Stimulated activated CD4-positive, alpha-beta T cell treated with anti-CD3 and anti-CD28 coated beads, Interleukin-4, amount 100 ng/mL, for 24 hours (primary cell): ENCODE data around the gene ORMDL2.

ENCODE experiments used
- DNase-seq: peaks from one replicate; pipeline ENCODE4 v3.0.0-alpha.2; 2020

Gene ORMDL2

DNA sequence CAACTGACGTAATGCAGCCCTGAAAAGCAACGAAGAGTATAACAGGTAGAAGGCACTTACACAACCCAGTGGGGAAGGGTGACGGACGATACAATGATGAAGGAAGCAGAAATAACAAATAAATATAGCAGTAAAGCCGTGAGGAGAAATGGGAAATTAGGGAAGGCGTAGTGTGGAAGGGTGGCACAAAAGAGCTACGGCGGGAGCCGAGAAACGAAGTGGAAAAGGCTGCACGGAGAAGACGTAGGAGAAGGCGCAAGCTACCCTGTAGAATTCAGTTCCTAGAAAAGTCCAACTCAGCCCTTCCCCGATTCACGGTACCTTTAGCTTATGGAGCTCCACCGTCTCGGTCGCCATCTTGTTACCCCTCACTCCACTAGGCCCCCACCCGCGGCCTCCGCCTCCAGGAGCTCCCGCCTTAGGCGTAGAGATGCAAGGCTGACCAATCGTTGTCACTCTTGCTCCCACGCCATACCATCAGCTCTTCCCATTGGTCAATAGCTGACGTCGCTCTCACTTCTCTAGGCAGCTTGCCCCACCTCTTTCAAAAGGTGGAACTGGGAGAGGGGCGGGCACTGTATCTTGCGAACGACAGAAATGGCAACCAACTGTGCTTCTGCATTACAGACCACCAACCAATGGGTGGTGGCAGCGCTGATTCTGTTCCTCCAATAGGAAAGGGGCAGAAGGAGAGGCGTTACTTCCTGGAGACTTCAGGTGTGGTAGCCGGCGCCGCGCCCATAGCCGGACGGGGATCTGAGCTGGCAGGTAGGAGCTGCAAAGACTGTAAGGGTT, at the start of gene ORMDL2, which contains the start of gene SARNP:
TSS of gene ORMDL2 (plus strand) at position 697 of the 795 bp plus-strand sequence. CDS start 959 bp downstream, outside the sequence.
TSS of gene SARNP (minus strand) at position 380 of the 795 bp plus-strand sequence. CDS start at position 357, 23 bp downstream.
- peak; percentile 98 for DNase-seq

- no peak for DNase-seq
These were observed 46.1 kb upstream of the ORMDL2 start for GRCh38 chr12:55771736-55772135.

DNA sequence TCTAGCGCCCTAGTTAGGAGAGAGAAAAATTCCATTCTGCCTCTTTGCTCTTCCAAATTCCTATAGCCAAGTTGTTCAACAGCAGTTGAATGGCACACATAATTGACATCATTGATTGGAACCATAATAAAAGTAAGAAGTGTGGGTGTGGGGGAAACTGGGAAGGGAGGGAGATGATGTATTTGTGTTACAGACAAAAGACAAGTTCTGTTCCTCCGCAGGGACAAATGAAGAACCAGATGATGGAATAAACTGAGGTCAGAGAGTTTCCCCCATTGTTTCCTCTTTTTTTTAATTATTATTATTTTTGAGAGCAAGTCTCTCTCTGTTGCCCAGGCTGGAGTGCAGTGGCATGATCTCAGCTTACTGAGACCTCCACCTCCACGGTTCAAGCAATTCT, 40.0 kb upstream of the ORMDL2 start:
- DNase-seq = no peak

GRCh38 chr12:55780685-55781084, 37.2 kb upstream of the ORMDL2 start:
- no peak for DNase-seq

DNA sequence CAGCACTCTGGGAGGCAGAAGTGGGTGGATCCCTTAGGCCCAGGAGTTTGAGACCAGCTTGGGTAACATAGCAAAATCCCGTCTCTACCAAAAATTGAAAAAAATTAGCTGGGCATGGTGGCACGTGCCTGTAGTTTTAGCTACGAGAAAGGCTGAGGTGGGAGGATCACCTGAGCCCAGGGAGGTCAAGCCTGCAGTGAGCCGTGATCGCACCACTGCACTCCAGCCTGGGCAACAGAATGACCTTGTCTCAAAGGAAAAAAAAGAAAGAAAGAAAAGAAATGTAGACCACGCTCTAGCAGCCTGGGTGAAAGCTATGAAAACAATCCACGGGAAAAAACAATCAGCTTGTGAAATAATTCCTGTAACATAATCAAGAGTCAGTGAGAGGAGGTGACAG, 29.3 kb upstream of the ORMDL2 start:
- no peak for DNase-seq

DNA sequence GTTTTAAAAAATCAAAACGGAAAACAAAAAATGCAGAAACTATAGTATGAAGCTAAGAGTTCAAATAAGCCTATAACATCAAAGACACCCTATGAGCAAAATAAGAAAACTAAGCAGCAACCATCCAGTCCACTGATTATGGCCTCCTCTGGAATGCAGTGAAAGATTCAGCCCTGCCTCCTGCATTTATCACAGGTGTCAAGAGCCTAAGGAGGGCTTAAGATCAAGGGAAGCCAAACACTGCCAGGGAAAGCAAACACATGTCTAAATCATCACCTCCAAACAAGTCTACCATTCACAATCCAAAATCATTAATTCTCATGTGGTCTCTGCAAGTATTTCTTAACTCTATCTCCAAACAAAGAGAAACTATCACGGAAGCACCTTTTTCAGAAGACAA, 28.7 kb upstream of the ORMDL2 start:
- DNase-seq = no peak

DNA sequence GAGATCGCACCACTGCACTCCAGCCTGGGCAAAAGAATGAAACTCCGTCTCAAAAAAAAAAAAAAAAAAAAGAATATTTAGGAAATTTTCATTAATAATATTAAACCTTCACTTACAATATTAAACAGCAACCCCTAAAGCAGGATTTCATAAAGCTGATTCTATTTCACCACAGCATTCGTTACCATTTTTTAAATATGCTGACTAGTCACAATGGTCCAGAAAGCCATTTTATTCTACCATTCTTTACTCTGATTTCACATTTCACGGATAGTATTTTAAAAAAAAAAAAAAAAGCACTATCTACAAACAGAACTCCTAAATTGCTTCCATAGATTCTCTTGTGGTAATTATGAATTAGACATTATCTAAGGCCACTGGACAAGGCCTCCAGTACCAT, 27.9 kb upstream of the ORMDL2 start:
- DNase-seq = no peak

GRCh38 chr12:55795950-55796349, 21.9 kb upstream of the ORMDL2 start:
- no peak for DNase-seq

DNA sequence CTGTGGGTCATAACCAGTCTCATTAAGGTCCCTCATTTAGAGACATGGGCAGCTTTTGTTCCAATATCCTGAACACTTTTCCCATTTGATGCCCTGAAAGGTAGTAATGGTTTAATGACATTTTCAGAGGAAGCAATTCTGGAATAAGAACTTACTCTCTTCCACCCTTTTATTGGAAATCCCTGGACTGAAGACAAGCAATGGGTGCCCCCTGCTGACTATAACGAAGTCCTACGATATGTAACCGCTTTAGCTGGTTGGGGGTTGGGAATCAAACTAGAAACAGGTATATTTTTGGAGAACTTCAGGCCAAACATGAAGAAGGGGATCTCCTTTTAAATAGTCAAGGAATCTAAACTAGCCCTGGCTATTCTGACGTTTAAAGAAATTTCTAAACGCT, 20.8 kb upstream of the ORMDL2 start:
- DNase-seq = peak; percentile 11

DNA sequence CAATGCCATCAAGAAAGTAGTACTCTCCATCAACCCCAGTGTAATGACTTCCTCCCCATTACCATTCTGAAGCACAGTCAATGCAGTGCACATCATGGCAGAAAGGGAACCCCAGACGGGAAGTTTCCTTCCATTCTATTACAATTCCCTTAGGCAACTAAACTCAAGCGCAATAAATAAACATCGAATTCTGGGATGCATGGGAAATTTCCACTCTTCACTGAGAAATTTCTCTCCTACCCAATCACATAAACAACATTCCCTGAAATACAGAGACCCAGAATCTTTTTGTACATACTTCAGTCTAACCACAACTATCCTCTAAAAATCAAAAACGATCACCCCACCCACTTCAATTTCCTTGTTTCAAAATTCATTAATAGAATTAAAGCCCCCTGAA, 20.3 kb upstream of the ORMDL2 start:
- no peak for DNase-seq

DNA sequence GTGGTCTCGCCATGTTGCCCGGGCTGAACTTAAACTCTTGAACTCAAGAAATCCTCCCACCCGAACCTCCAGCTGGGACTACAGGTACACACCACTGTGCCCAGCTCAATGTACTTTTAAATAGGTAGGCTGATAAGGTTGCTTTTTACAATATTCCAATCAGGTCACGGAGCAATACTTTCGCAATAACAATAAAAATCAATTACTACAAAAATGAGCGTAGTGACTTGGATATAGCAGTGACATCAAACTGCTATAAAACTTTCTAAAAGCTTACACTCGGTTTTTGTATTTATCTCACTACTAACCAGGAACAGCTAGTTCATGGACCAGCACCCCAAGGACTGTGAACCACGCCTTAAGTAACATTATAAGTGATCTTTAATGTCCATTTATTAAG, 10.9 kb upstream of the ORMDL2 start:
- no peak for DNase-seq

GRCh38 chr12:55809274-55809673, 8.6 kb upstream of the ORMDL2 start:
- no peak for DNase-seq

DNA sequence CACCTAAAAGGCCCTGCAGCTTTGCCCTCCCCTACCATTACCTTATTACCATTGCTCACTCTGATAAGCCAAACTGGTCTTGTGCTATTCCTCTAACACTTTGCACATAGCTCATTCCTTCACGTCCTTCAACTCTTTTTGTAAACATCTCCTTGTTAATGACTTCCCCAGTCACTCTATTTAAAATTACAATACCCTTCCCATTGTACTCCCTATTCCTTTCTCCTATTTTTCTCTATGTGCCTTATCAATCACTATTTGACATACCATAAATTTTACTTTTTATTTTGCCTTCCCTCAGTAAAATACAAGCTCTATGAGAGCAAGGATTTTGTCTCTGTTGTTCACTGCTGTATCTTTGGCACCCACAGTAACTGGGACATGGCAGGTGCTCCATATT, 5.8 kb upstream of the ORMDL2 start:
- no peak for DNase-seq

- DNase-seq = no peak
These were observed 3.6 kb upstream of the ORMDL2 start for GRCh38 chr12:55814257-55814656.

GRCh38 chr12:55815473-55815872, 2.4 kb upstream of the ORMDL2 start:
- no peak for DNase-seq

DNA sequence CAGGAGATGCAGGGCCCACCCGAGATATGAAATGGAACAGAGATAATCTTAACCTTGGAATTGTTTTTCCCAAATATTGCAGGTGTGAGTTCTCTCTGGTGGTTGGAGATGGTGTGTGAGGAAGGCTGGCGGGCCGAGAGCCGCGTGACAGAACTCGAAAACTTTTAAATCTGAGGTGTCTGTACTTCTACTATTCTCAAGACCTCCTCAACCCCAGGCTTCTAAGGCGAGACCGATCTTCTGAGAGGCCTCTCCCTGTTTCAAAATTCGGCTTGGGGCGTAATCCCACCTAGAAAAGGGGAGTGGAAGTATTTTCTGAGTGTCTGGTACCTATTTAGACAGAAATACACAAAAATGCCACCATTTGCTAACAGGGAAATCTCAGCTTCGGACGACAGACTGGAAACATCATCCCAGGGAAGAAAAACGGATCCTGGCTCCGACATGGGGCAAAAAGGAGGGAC, 928 bp upstream of the ORMDL2 start:
- DNase-seq = no peak

DNA sequence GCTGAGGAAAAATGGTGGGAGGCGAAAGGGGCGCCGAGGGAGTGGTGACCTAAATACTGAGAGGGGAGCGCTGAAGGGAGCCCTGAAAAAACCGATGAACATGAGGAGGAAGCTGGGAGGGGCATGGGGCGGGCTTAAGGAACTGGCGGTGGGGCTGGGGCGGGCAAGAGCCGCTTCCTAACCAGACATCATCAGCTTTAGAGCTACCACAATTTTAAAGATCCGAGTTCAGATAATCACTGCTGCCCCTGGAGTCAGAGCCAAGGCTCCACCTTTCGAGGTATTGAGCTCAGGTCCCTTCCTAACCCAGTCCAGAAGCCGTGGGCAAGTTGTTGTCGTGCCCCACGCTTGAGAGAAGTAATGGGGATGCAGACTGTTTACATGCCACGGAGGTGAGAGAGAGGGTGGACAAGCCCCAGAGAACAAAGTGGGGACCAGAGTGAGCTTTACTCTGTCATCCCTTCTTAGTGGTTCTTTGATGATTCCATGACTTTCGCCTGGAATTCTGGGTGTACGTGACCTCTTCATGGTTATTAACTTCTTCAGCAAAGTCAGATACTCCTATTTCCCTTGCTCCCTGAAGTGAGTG, 393 bp downstream of the ORMDL2 start:
- no peak for DNase-seq

- no peak for DNase-seq
These were observed 1.0 kb downstream of the ORMDL2 start for GRCh38 chr12:55818886-55819285.

DNA sequence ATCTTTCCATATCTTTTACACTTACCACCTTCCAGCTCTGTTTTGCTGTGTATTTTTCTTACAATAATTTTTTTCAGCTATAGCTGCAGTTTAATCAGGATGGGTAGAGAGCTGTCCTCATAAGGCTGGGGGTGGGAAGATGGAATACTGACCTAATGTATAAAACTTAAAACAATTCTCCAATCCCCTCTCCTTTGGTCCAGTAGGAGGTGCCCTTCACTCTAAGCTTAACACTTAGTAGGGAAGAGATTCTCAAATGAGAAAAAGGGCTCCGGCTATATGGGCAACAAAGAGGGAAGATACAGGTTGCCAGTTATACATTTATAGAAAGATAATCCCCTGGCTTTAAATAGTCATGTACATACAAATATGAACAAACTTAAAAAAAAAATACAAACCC, 2.8 kb downstream of the ORMDL2 start:
- DNase-seq = no peak

DNA sequence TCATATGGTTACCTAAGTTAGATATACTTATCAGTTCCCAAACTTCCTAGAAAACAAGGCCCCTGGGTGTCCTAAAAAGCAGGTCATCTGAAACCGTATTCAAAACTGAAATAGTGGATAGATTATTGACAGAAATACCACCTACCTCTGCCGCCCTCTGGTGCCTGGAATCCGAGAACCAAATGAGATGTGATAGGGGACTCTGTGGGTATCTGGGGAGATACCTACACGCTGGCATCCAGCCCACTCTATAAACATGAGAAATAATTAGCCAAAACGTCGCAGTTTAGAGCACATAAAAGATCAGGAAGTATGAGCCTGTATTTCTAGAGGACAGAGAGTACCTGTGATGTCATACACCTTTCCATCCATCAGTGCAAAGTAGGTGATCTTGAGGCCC, 4.4 kb downstream of the ORMDL2 start:
- DNase-seq = no peak

DNA sequence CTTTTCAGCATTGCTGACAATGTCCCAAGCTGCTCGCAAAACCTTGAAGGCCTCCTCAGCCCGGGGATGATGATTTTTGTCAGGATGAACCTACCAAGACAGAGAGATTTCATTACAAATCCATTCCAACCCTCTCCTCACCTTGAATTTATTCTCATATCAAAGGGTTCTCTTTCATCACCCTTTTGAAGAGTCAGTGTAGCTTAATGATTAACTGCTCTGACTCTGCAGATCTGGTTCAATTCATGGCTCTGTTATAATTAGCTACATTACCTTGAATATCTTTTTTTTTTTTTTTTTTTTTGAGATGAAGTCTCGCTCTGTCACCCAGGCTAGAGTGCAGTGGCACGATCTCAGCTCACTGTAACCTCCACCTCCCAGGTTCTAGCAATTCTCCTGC, 5.6 kb downstream of the ORMDL2 start:
- no peak for DNase-seq

- no peak for DNase-seq
These were observed 6.9 kb downstream of the ORMDL2 start for GRCh38 chr12:55824726-55825125.

- no peak for DNase-seq
These were observed 10.0 kb downstream of the ORMDL2 start for GRCh38 chr12:55827806-55828205.

DNA sequence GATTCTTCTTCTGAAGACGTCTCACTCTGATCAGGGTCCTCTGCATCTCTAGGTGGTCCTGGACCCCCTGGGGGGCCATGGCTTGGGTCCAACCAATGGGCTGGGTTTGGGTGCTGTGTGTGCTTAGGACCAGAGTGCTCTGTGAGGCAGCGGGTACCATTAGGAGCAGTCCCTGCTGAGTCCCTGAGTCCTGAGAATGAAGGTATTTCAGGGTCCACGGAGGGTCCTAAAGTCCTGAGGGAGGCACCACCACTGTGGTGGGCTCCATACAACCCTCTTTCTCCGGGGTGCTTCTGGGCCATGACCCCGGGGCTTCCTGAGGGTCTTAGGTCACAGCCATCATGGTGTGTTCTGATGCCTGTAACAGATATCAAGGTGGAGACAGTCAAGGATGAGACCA, 10.5 kb downstream of the ORMDL2 start:
- no peak for DNase-seq
